GM21526 (cell line): Measurements from ENCODE around the gene IL32.

Experiments
- ATAC-seq: cut with Tn5 transposase; IDR thresholded peaks from one replicate; pipeline ENCODE4 v1.9.1; 2021; ENCODE audit warnings: moderate library complexity; ENCODE audit not compliant: unreplicated experiment, low FRiP score

The IL32 gene

GRCh38 chr16:3112881-3113574 is 47.6 kb downstream of the IL32 start:
- no peak for ATAC-seq

GRCh38 chr16:3113765-3114479 is 48.5 kb downstream of the IL32 start:
- ATAC-seq, result no peak

- no peak for ATAC-seq
Measured at GRCh38 chr16:3115003-3115402, 49.6 kb downstream of the IL32 start.

- no peak for ATAC-seq
Measured at GRCh38 chr16:3115561-3115960, 50.1 kb downstream of the IL32 start.

- ATAC-seq, result no peak
Measured at GRCh38 chr16:3118204-3118790, 52.9 kb downstream of the IL32 start.

- no peak for ATAC-seq
Measured at GRCh38 chr16:3118846-3119245, 53.4 kb downstream of the IL32 start.
